CD4-positive, alpha-beta T cell (primary cell): ENCODE data around the gene PSMA5. TPM values are rescaled to one million over a fixed set of nuclear protein-coding genes. Genes with fewer than 3 reads are reported as not detected.

ENCODE experiments used
- ATAC-seq: fragments of 200-7000 bp; cut with Tn5 transposase; one replicate; pipeline ENCODE4 v1.10.0; 2022; ENCODE audit warnings: mild to moderate bottlenecking; ENCODE audit not compliant: poor library complexity
- CTCF ChIA-PET: fragments of 350-600 bp; sonication (Branson Sonifier 250); formaldehyde crosslinking; loops from one replicate; lab custom pipeline; 2021; ENCODE audit warnings: antibody characterized with exemption, inconsistent platforms; lab: Charles Lee
- POLR2A ChIA-PET: fragments of 350-600 bp; sonication (Branson Sonifier 250); formaldehyde crosslinking; loops from one replicate; lab custom pipeline; 2021; ENCODE audit warnings: antibody characterized with exemption, inconsistent platforms; lab: Charles Lee
- DNase-seq, 14 experiments: peaks; one replicate each; pipeline ENCODE4 v3.0.0-alpha.2; 2013 to 2020; ENCODE audit warnings: mixed read lengths in 2 of 14
- H3K27ac ChIP-seq, 2 donors: one replicate each; pipeline versions ENCODE4 v1.5.1 to v1.7.0; 2013; ENCODE audit warnings: low read length in 2 of 2, low read depth in 1 of 2, mild to moderate bottlenecking in 1 of 2
- H3K27me3 ChIP-seq, 2 experiments: 1 replicate in 1 of 2; 2 replicates in 1 of 2; pipeline versions ENCODE4 v1.6.1 to v1.7.0; 2013; ENCODE audit warnings: low read length in 2 of 2, control low read depth in 1 of 2, mild to moderate bottlenecking in 1 of 2, moderate library complexity in 1 of 2; ENCODE audit not compliant: insufficient read depth in 2 of 2, control insufficient read depth in 1 of 2
- H3K36me3 ChIP-seq: one replicate; pipeline ENCODE4 v1.6.1; 2013; ENCODE audit warnings: low read length, control low read depth; ENCODE audit not compliant: insufficient read depth
- H3K4me1 ChIP-seq: one replicate; pipeline ENCODE4 v1.6.1; 2013; ENCODE audit warnings: low read length, control low read depth; ENCODE audit not compliant: insufficient read depth
- H3K4me3 ChIP-seq: one replicate; pipeline ENCODE4 v1.5.1; 2013; ENCODE audit warnings: mild to moderate bottlenecking, low read length, moderate library complexity
- H3K9me3 ChIP-seq, 2 experiments: 1 replicate in 1 of 2; 2 replicates in 1 of 2; pipeline versions ENCODE4 v1.6.1 to v1.7.0; 2013; ENCODE audit warnings: low read length in 2 of 2, mild to moderate bottlenecking in 2 of 2, control low read depth in 1 of 2, moderate library complexity in 1 of 2; ENCODE audit not compliant: control insufficient read depth in 1 of 2, insufficient read depth in 1 of 2
- H3K27ac Mint-ChIP-seq: one replicate; pipeline ENCODE4 v1.8.0; 2020; ENCODE audit warnings: mixed read lengths
- H3K27me3 Mint-ChIP-seq: one replicate; pipeline ENCODE4 v1.8.0; 2021; ENCODE audit warnings: mixed read lengths
- H3K36me3 Mint-ChIP-seq: one replicate; pipeline ENCODE4 v1.8.0; 2021; ENCODE audit warnings: low read depth, mixed read lengths
- H3K4me1 Mint-ChIP-seq: one replicate; pipeline ENCODE4 v1.8.0; 2021; ENCODE audit warnings: low read depth, mixed read lengths
- H3K4me3 Mint-ChIP-seq: one replicate; pipeline ENCODE4 v1.8.0; 2020; ENCODE audit warnings: mild to moderate bottlenecking, mixed read lengths
- H3K9me3 Mint-ChIP-seq: one replicate; pipeline ENCODE4 v1.8.0; 2020; ENCODE audit warnings: mixed read lengths
- intact Hi-C, 2 experiments: fragments of 100-400 bp; cut with DNase I in 1 of 2; cut with micrococcal nuclease in 1 of 2; formaldehyde crosslinking; loops; one replicate each; pipeline versions ENCODE4 v1.15.1 to v1.9.0; 2023 to 2025; cut with DNase I, micrococcal nuclease
- total RNA-seq, 174 experiments: library from RNA in 2 of 174; stranded (reverse) in 2 of 174; gene quantifications; one replicate each; pipeline ENCODE4 v1.2.3 and lab custom pipeline; 2021 to 2026
- TF ChIP-seq, protein P1 (sequence below): fragments of 200-600 bp; IDR thresholded peaks from one replicate; pipeline ENCODE4 v1.8.0; 2022; ENCODE audit warnings: antibody characterized with exemption, mild to moderate bottlenecking

The PSMA5 gene
- total RNA-seq, 2 experiments from 2014 or later, result 29.8 to 33.8 TPM

DNA sequence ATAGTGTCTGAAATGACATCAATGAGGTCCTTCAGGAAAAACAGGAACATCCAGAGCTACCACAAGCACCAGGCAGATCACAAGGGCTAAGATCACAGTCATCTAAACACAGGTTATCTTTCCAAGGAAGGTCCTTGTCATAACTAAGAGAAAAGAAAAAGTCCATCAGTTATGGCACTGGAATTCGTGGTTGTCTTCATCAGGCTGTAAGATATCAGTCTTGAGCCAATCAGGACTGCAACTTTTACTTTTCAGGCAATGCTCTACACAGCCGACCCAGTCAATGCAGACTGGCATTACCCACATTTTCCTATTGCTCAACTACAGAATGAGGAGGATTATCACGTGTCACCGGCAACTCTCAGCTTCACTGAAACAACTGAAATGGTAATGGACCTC lies 54.9 kb downstream of the PSMA5 start:
- DNase-seq (peak in 2 of 14 experiments; percentile 24 to 28), ATAC-seq (no peak)
- no peak overlapping the region for H3K4me3 Mint-ChIP-seq
- TF ChIP-seq, protein P1, sequence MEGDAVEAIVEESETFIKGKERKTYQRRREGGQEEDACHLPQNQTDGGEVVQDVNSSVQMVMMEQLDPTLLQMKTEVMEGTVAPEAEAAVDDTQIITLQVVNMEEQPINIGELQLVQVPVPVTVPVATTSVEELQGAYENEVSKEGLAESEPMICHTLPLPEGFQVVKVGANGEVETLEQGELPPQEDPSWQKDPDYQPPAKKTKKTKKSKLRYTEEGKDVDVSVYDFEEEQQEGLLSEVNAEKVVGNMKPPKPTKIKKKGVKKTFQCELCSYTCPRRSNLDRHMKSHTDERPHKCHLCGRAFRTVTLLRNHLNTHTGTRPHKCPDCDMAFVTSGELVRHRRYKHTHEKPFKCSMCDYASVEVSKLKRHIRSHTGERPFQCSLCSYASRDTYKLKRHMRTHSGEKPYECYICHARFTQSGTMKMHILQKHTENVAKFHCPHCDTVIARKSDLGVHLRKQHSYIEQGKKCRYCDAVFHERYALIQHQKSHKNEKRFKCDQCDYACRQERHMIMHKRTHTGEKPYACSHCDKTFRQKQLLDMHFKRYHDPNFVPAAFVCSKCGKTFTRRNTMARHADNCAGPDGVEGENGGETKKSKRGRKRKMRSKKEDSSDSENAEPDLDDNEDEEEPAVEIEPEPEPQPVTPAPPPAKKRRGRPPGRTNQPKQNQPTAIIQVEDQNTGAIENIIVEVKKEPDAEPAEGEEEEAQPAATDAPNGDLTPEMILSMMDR, result no peak
- POLR2A ChIA-PET, result no interaction called here
- no peak overlapping the region for H3K27ac ChIP-seq
- H3K9me3 ChIP-seq, result no peaks in the 10 kb centered on the region
- H3K4me1 ChIP-seq, result no peaks in the 10 kb centered on the region
- no peak overlapping the region for H3K4me3 ChIP-seq
- intact Hi-C loops, result no loop called here
- no peaks in the 10 kb centered on the region for H3K36me3 Mint-ChIP-seq
- peaks cover 7% of the 10 kb centered on the region for H3K4me1 Mint-ChIP-seq
- CTCF ChIA-PET, result interaction anchor here (0.7 kb wide), 1 partner anchor 50 kb away, joined by 3 read pairs; no protein-coding TSS in a partner anchor
- H3K9me3 Mint-ChIP-seq, result no peaks in the 10 kb centered on the region
- no peaks in the 10 kb centered on the region for H3K36me3 ChIP-seq
- no peak overlapping the region for H3K27ac Mint-ChIP-seq
- peaks cover 30% of the 10 kb centered on the region for H3K27me3 Mint-ChIP-seq
- peaks cover 2 to 5% of the 10 kb centered on the region in 2 experiments for H3K27me3 ChIP-seq

DNA sequence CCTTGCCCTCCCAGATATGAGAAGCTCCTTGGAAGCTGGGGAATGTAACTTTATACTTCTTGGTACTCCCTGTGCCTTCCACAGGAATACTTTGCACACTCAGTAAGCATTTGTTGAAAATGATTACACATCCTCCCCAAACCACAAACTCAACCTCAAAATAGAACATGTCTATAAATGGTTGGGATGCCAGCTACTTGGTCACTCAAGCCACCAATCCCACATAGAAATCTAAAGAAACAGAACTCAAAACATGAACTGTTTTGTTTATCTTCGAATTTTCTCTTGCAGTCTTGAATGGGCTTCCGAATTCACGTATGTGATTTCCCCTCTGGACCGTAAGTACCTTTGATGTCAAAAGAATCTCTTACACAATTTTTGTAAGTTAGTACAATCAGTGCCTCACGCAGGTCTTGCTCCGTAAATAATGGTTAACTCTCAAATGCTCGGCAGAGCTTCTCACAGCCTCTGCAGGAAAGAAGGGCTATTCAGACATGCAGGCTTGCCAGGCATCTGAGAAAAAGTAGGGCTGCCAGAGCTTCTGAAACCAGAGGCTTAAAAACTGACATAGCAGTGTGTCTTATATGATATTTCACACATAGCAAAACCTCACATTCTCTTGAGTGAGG lies 55.4 kb downstream of the PSMA5 start:
- Histone ChIP-seq H3K9me3 (no peaks in the 10 kb centered on the region), H3K27me3 (peaks cover 2 to 5% of the 10 kb centered on the region in 2 experiments), H3K27ac (no peak overlapping the region), H3K4me3 (no peak overlapping the region), H3K36me3 (no peaks in the 10 kb centered on the region), H3K4me1 (no peaks in the 10 kb centered on the region)
- ChIA-PET POLR2A (no interaction called here), CTCF (interaction anchor here (0.7 to 1.6 kb wide), 2 partner anchors 9 to 50 kb away, joined by 3 read pairs; no protein-coding TSS in a partner anchor)
- intact Hi-C loops, result no loop called here
- H3K9me3 Mint-ChIP-seq, result no peaks in the 10 kb centered on the region
- no peaks in the 10 kb centered on the region for H3K36me3 Mint-ChIP-seq
- peaks cover 35% of the 10 kb centered on the region for H3K27me3 Mint-ChIP-seq
- TF ChIP-seq, protein P1, result no peak
- H3K4me3 Mint-ChIP-seq, result no peak overlapping the region
- peaks cover 7% of the 10 kb centered on the region for H3K4me1 Mint-ChIP-seq
- no peak overlapping the region for H3K27ac Mint-ChIP-seq
- ATAC-seq, result no peak
- DNase-seq, result no peak

DNA sequence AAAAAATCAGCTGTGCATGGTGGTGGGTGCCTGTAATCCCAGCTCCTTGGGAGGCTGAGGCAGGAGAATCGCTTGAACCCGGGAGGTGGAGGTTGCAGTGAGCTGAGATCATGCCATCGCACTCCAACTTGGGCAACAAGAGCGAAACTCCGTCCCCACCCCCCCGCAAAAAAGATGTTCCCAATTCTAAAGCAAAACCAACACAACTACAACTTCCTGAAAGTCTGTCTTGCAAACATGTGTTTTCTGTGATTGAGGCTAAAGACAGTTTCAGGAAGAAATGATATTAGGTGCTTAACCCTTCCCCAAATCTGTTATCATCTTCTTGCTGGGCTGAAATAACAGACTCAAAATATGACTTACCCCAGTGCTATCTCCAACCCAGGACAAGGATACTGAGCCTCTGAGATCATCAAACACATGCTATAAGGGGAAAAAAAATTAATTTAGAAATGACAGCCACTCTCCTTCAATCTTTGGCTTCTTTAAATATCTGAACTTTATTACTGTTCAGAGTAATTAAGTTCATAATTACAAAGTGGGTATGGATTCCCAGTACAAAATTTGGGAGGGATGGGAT lies 57.0 kb downstream of the PSMA5 start:
- Mint-ChIP-seq H3K4me1 (peaks cover 7% of the 10 kb centered on the region), H3K9me3 (no peaks in the 10 kb centered on the region), H3K27ac (no peak overlapping the region), H3K27me3 (peaks cover 40% of the 10 kb centered on the region), H3K4me3 (no peak overlapping the region), H3K36me3 (no peaks in the 10 kb centered on the region)
- no peak for ATAC-seq
- POLR2A ChIA-PET, result no interaction called here
- no peak overlapping the region for H3K4me3 ChIP-seq
- intact Hi-C loops, result no loop called here
- no peaks in the 10 kb centered on the region for H3K4me1 ChIP-seq
- peaks cover 2 to 5% of the 10 kb centered on the region in 2 experiments for H3K27me3 ChIP-seq
- H3K36me3 ChIP-seq, result no peaks in the 10 kb centered on the region
- TF ChIP-seq, protein P1, result no peak
- CTCF ChIA-PET, result interaction anchor here (1.6 kb wide), 1 partner anchor 8 kb away, joined by 3 read pairs; no protein-coding TSS in a partner anchor
- no peak overlapping the region for H3K27ac ChIP-seq
- H3K9me3 ChIP-seq, result no peaks in the 10 kb centered on the region
- peak in 3 of 14 experiments; percentile 17 to 22 (median 18) for DNase-seq
